Measurements from ENCODE around the gene LAMTOR1. TPM values are rescaled to one million over a fixed set of nuclear protein-coding genes. Genes with fewer than 3 reads are reported as not detected.

LAMTOR1 gene
- total RNA-seq, 1 donor from 2014 or later = 79.2 TPM

- DNase-seq (ENCODE audit: low read depth) = peak; percentile 87
- H3K4me3 ChIP-seq (ENCODE audit: low read depth, low read length) = no peak overlapping the region
- no peak for FAIRE-seq
- TF ChIP-seq CTCF (IDR thresholded peaks at IDR 0.05; ENCODE audit: insufficient read depth, low read length, severe bottlenecking) = no peak
- no peaks in the 10 kb centered on the region for H3K27me3 ChIP-seq (ENCODE audit: control insufficient read depth, insufficient read depth, low read length)
- peaks cover 3% of the 10 kb centered on the region for H3K36me3 ChIP-seq (ENCODE audit: control insufficient read depth, insufficient read depth, low read length)
Observed at GRCh38 chr11:72069787-72070251, 33.3 kb downstream of the LAMTOR1 start.

GRCh38 chr11:72069200-72069599 is 33.9 kb downstream of the LAMTOR1 start:
- Histone ChIP-seq H3K4me3 (ENCODE audit: low read depth, low read length) (no peak overlapping the region), H3K27me3 (ENCODE audit: control insufficient read depth, insufficient read depth, low read length) (no peaks in the 10 kb centered on the region), H3K36me3 (ENCODE audit: control insufficient read depth, insufficient read depth, low read length) (peaks cover 2% of the 10 kb centered on the region)
- DNase-seq (ENCODE audit: low read depth) = no peak
- no peak for TF ChIP-seq CTCF (IDR thresholded peaks at IDR 0.05; ENCODE audit: insufficient read depth, low read length, severe bottlenecking)
- FAIRE-seq = no peak

- no peak for TF ChIP-seq CTCF (IDR thresholded peaks at IDR 0.05; ENCODE audit: insufficient read depth, low read length, severe bottlenecking)
- no peaks in the 10 kb centered on the region for H3K27me3 ChIP-seq (ENCODE audit: control insufficient read depth, insufficient read depth, low read length)
- DNase-seq (ENCODE audit: low read depth) (no peak), FAIRE-seq (no peak)
- no peak overlapping the region for H3K4me3 ChIP-seq (ENCODE audit: low read depth, low read length)
- peaks cover 2% of the 10 kb centered on the region for H3K36me3 ChIP-seq (ENCODE audit: control insufficient read depth, insufficient read depth, low read length)
Observed at GRCh38 chr11:72067676-72068075, 35.4 kb downstream of the LAMTOR1 start.

GRCh38 chr11:72067266-72067665 is 35.8 kb downstream of the LAMTOR1 start:
- DNase-seq (ENCODE audit: low read depth) (no peak), FAIRE-seq (no peak)
- TF ChIP-seq CTCF (IDR thresholded peaks at IDR 0.05; ENCODE audit: insufficient read depth, low read length, severe bottlenecking) = no peak
- Histone ChIP-seq H3K4me3 (ENCODE audit: low read depth, low read length) (no peak overlapping the region), H3K27me3 (ENCODE audit: control insufficient read depth, insufficient read depth, low read length) (no peaks in the 10 kb centered on the region), H3K36me3 (ENCODE audit: control insufficient read depth, insufficient read depth, low read length) (peaks cover 2% of the 10 kb centered on the region)

- TF ChIP-seq CTCF (IDR thresholded peaks at IDR 0.05; ENCODE audit: insufficient read depth, low read length, severe bottlenecking) = no peak
- FAIRE-seq = no peak
- Histone ChIP-seq H3K27me3 (ENCODE audit: control insufficient read depth, insufficient read depth, low read length) (no peaks in the 10 kb centered on the region), H3K4me3 (ENCODE audit: low read depth, low read length) (no peak overlapping the region), H3K36me3 (ENCODE audit: control insufficient read depth, insufficient read depth, low read length) (peaks cover 2% of the 10 kb centered on the region)
- DNase-seq (ENCODE audit: low read depth) = no peak
Observed at GRCh38 chr11:72066855-72067254, 36.2 kb downstream of the LAMTOR1 start.

GRCh38 chr11:72061739-72062396 is 41.2 kb downstream of the LAMTOR1 start:
- peaks cover 2% of the 10 kb centered on the region for H3K36me3 ChIP-seq (ENCODE audit: control insufficient read depth, insufficient read depth, low read length)
- no peak overlapping the region for H3K4me3 ChIP-seq (ENCODE audit: low read depth, low read length)
- TF ChIP-seq CTCF (IDR thresholded peaks at IDR 0.05; ENCODE audit: insufficient read depth, low read length, severe bottlenecking) = no peak
- DNase-seq (ENCODE audit: low read depth) = no peak
- H3K27me3 ChIP-seq (ENCODE audit: control insufficient read depth, insufficient read depth, low read length) = no peaks in the 10 kb centered on the region
- FAIRE-seq = no peak

Measured in bronchial epithelial cell (primary cell).